ENCODE measurements around the gene PIK3R3. TPM values are rescaled to one million over a fixed set of nuclear protein-coding genes. Genes with fewer than 3 reads are reported as not detected.

The PIK3R3 gene
- total RNA-seq, 1 experiment from 2014 or later: 12.4 TPM

DNA sequence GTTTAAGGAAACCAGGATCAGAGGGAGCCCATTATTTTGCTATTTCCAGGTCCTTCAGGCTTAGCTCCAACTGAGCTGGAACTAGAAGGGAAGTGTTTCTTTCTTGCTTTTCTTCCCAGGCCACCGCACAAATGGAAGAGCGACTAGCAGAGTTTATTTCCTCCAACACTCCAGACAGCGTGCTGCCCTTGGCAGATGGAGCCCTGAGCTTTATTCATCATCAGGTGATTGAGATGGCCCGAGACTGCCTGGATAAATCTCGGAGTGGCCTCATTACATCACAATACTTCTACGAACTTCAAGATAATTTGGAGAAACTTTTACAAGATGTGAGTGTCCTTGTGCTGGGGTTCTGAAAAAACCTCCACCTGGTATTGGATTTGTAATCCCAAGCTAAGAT, 121.8 kb downstream of the PIK3R3 start:
- no peak overlapping the region for H2BK12ac ChIP-seq (ENCODE audit: insufficient read length, low read depth, low read length)

More for the DNA sequence above, 121.8 kb downstream of the PIK3R3 start:
- H3K23me2 ChIP-seq (ENCODE audit: insufficient read length, low read depth, low read length, poor library complexity, severe bottlenecking): no peaks in the 10 kb centered on the region
- no peak overlapping the region for H4K91ac ChIP-seq (ENCODE audit: insufficient read length, low read depth, low read length)
- TF ChIP-seq, protein P1, sequence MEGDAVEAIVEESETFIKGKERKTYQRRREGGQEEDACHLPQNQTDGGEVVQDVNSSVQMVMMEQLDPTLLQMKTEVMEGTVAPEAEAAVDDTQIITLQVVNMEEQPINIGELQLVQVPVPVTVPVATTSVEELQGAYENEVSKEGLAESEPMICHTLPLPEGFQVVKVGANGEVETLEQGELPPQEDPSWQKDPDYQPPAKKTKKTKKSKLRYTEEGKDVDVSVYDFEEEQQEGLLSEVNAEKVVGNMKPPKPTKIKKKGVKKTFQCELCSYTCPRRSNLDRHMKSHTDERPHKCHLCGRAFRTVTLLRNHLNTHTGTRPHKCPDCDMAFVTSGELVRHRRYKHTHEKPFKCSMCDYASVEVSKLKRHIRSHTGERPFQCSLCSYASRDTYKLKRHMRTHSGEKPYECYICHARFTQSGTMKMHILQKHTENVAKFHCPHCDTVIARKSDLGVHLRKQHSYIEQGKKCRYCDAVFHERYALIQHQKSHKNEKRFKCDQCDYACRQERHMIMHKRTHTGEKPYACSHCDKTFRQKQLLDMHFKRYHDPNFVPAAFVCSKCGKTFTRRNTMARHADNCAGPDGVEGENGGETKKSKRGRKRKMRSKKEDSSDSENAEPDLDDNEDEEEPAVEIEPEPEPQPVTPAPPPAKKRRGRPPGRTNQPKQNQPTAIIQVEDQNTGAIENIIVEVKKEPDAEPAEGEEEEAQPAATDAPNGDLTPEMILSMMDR (conservative IDR thresholded peaks at IDR 0.05): no peak
- H3K79me2 ChIP-seq (ENCODE audit: insufficient read depth, low read length): no peaks in the 10 kb centered on the region
- H3K9me3 ChIP-seq (ENCODE audit: control insufficient read depth, low read depth, low read length): no peaks in the 10 kb centered on the region
- no peak overlapping the region for H3K4me3 Mint-ChIP-seq
- H2BK5ac ChIP-seq (ENCODE audit: insufficient read length, low read length): no peak overlapping the region
- H3K27me3 ChIP-seq (ENCODE audit: insufficient read depth, low read length): no peaks in the 10 kb centered on the region
- H3K56ac ChIP-seq (ENCODE audit: insufficient read length, low read depth, low read length): no peak overlapping the region
- H3K14ac ChIP-seq (ENCODE audit: insufficient read depth, low read length): no peak overlapping the region
- no peak overlapping the region for H4K5ac ChIP-seq (ENCODE audit: insufficient read length, low read depth, low read length)
- peaks cover 40 to 67% (median 56%) of the 10 kb centered on the region in 3 experiments for H3K36me3 Mint-ChIP-seq (ENCODE audit: insufficient read depth in 1 of 3, low read depth in 3 of 3)
- H3K23ac ChIP-seq (ENCODE audit: insufficient read length, low read depth, low read length): no peak overlapping the region
- no peak overlapping the region for H4K8ac ChIP-seq (replicated peaks; ENCODE audit: insufficient read length, low read depth, low read length)
- no peaks in the 10 kb centered on the region for H3K4me1 ChIP-seq (ENCODE audit: insufficient read depth, low read length)
- no peak overlapping the region for H2BK120ac ChIP-seq (ENCODE audit: low read depth, low read length, poor library complexity, severe bottlenecking)
- no peak overlapping the region for H3K27ac Mint-ChIP-seq
- no CpG with 5 or more reads among the region's 6 CpGs for WGBS (ENCODE audit: extremely low coverage, insufficient read length, low lambda C conversion rate)
- H3K4me2 ChIP-seq (ENCODE audit: insufficient read depth, insufficient read length, low read length): no peak overlapping the region
- H2BK20ac ChIP-seq (ENCODE audit: low read depth, low read length, poor library complexity, severe bottlenecking): no peak overlapping the region
- no peaks in the 10 kb centered on the region for H3K27me3 Mint-ChIP-seq (ENCODE audit: low read depth)
- H2BK15ac ChIP-seq (ENCODE audit: low read depth, low read length): no peak overlapping the region
- DNase-seq: peak; percentile 4
- H3K9me3 Mint-ChIP-seq: peaks cover 0 to 3% of the 10 kb centered on the region in 2 experiments; a peak in 3 of 5 replicates
- no peak overlapping the region for H3T11ph ChIP-seq (ENCODE audit: low read length)
- H4K20me1 ChIP-seq (ENCODE audit: control insufficient read depth, insufficient read depth, insufficient read length): no peaks in the 10 kb centered on the region
- no peak overlapping the region for H3K18ac ChIP-seq (ENCODE audit: insufficient read length, low read depth, low read length)
- no peak overlapping the region for H2AFZ ChIP-seq (ENCODE audit: low read length)
- H3K4ac ChIP-seq (ENCODE audit: low read depth, low read length): no peak overlapping the region
- H2AK5ac ChIP-seq (ENCODE audit: insufficient read length, low read length): no peak overlapping the region
- no peaks in the 10 kb centered on the region for H3K79me1 ChIP-seq (ENCODE audit: insufficient read depth, low read depth, low read length, poor library complexity, severe bottlenecking)
- H3K4me1 Mint-ChIP-seq: 0 out of 4 replicates have a peak, but pooled peaks cover 0 to 3% of the 10 kb centered on the region in 2 experiments
- H3K27ac ChIP-seq (ENCODE audit: insufficient read length, low read depth, low read length): no peak overlapping the region
- no peak overlapping the region for H3K9ac ChIP-seq (ENCODE audit: extremely low read depth, insufficient read length, low read length)

All from H9 (cell line).